Loucy (cell line): Measurements from ENCODE around the gene ANXA11.

Source experiments
- H2AFZ ChIP-seq: fragments of 200-600 bp; sonication (generic); 2 replicates; pipeline ENCODE4 v1.6.0; 2016; ENCODE audit warnings: antibody characterized with exemption, mild to moderate bottlenecking, low read length, moderate library complexity
- H3F3A ChIP-seq: fragments of 200-600 bp; 2 replicates; pipeline ENCODE4 v1.6.0; 2016; ENCODE audit warnings: antibody characterized with exemption, low read depth, mild to moderate bottlenecking
- H3K27me3 ChIP-seq: fragments of 200-600 bp; sonication (generic); 2 replicates; pipeline ENCODE4 v1.6.1; 2014; ENCODE audit warnings: low read length, mild to moderate bottlenecking; ENCODE audit not compliant: insufficient read depth, poor library complexity, severe bottlenecking
- H3K36me3 ChIP-seq: fragments of 200-600 bp; sonication (generic); 2 replicates; pipeline ENCODE4 v1.6.1; 2016; ENCODE audit warnings: low read length; ENCODE audit not compliant: insufficient read depth
- H3K4me1 ChIP-seq: fragments of 200-600 bp; sonication (generic); 2 replicates; pipeline ENCODE4 v1.5.1; 2014; ENCODE audit warnings: low read length, mild to moderate bottlenecking; ENCODE audit not compliant: insufficient read depth, poor library complexity, severe bottlenecking
- H3K4me2 ChIP-seq: fragments of 200-600 bp; sonication (generic); 2 replicates; pipeline ENCODE4 v1.6.0; 2014; ENCODE audit warnings: antibody characterized with exemption, low read length, low read depth, mild to moderate bottlenecking; ENCODE audit not compliant: poor library complexity, severe bottlenecking
- H3K4me3 ChIP-seq: fragments of 200-600 bp; sonication (generic); 2 replicates; pipeline ENCODE4 v1.5.1; 2014; ENCODE audit warnings: low read length, mild to moderate bottlenecking, mixed read lengths; ENCODE audit not compliant: poor library complexity, severe bottlenecking
- H3K79me2 ChIP-seq: fragments of 200-600 bp; sonication (generic); 2 replicates; pipeline ENCODE4 v1.6.1; 2014; ENCODE audit warnings: low read length; ENCODE audit not compliant: insufficient read depth
- H3K9ac ChIP-seq: fragments of 200-600 bp; sonication (generic); 2 replicates; pipeline ENCODE4 v1.6.0; 2014; ENCODE audit warnings: mild to moderate bottlenecking, low read depth, low read length, moderate library complexity; ENCODE audit not compliant: poor library complexity, severe bottlenecking
- H3K9me2 ChIP-seq: fragments of 200-600 bp; sonication (generic); replicated peaks from 2 replicates; pipeline ENCODE4 v1.6.1; 2016; ENCODE audit warnings: low read depth, low read length, mixed read lengths
- H3K9me3 ChIP-seq: fragments of 200-600 bp; sonication (generic); 2 replicates; pipeline ENCODE4 v1.6.1; 2014; ENCODE audit warnings: mild to moderate bottlenecking, antibody characterized with exemption, low read length, low read depth; ENCODE audit not compliant: insufficient read depth
- H4K20me1 ChIP-seq: fragments of 200-600 bp; sonication (generic); 2 replicates; pipeline ENCODE4 v1.6.0; 2014; ENCODE audit warnings: antibody characterized with exemption, low read length, mild to moderate bottlenecking; ENCODE audit not compliant: insufficient read depth, poor library complexity, severe bottlenecking
- CTCF ChIP-seq: fragments of 200-600 bp; sonication (generic); conservative IDR thresholded peaks from 2 replicates; pipeline ENCODE4 v1.5.1; 2014; ENCODE audit warnings: mild to moderate bottlenecking, antibody characterized with exemption, low read length
- EZH2phosphoT487 ChIP-seq: fragments of 200-600 bp; IDR thresholded peaks from 2 replicates; pipeline ENCODE4 v1.6.1; 2018; ENCODE audit warnings: antibody characterized with exemption, mild to moderate bottlenecking, moderate library complexity, borderline replicate concordance

The ANXA11 gene

GRCh38 chr10:80200687-80201086 is 4.7 kb downstream of the ANXA11 start:
- TF ChIP-seq EZH2phosphoT487 (no peak), CTCF (no peak)
- no peaks in the 10 kb centered on the region for H3K9me3 ChIP-seq
- H3K9ac ChIP-seq = no peak overlapping the region
- H3K79me2 ChIP-seq = peaks cover 96% of the 10 kb centered on the region
- H4K20me1 ChIP-seq = peaks cover 63% of the 10 kb centered on the region
- no peaks in the 10 kb centered on the region for H3K36me3 ChIP-seq
- H3K4me2 ChIP-seq = peak overlapping the region; percentile 89
- no peaks in the 10 kb centered on the region for H3K9me2 ChIP-seq
- no peak overlapping the region for H3K4me3 ChIP-seq
- H3K27me3 ChIP-seq = no peaks in the 10 kb centered on the region
- no peaks in the 10 kb centered on the region for H3F3A ChIP-seq
- H3K4me1 ChIP-seq = peaks cover 45% of the 10 kb centered on the region
- H2AFZ ChIP-seq = no peak overlapping the region

- Histone ChIP-seq H3K27me3 (no peaks in the 10 kb centered on the region), H3K36me3 (no peaks in the 10 kb centered on the region), H3K9me3 (no peaks in the 10 kb centered on the region), H3K9me2 (no peaks in the 10 kb centered on the region), H3K4me3 (no peak overlapping the region), H4K20me1 (peaks cover 64% of the 10 kb centered on the region), H3K4me1 (peaks cover 43% of the 10 kb centered on the region), H3K4me2 (peak overlapping the region; percentile 89), H3K9ac (no peak overlapping the region), H2AFZ (no peak overlapping the region), H3K79me2 (peaks cover 99% of the 10 kb centered on the region), H3F3A (no peaks in the 10 kb centered on the region)
- no peak for TF ChIP-seq CTCF
- no peak for TF ChIP-seq EZH2phosphoT487
Observed at GRCh38 chr10:80200259-80200658, 5.1 kb downstream of the ANXA11 start.

GRCh38 chr10:80199828-80200227 is 5.5 kb downstream of the ANXA11 start:
- H3K4me1 ChIP-seq = peaks cover 43% of the 10 kb centered on the region
- peak overlapping the region; percentile 89 for H3K4me2 ChIP-seq
- peaks cover 99% of the 10 kb centered on the region for H3K79me2 ChIP-seq
- no peak for TF ChIP-seq EZH2phosphoT487
- TF ChIP-seq CTCF = no peak
- H3K27me3 ChIP-seq = no peaks in the 10 kb centered on the region
- peaks cover 66% of the 10 kb centered on the region for H4K20me1 ChIP-seq
- H3K9ac ChIP-seq = no peak overlapping the region
- H3K4me3 ChIP-seq = no peak overlapping the region
- H3F3A ChIP-seq = no peaks in the 10 kb centered on the region
- no peaks in the 10 kb centered on the region for H3K36me3 ChIP-seq
- no peaks in the 10 kb centered on the region for H3K9me3 ChIP-seq
- no peak overlapping the region for H2AFZ ChIP-seq
- H3K9me2 ChIP-seq = no peaks in the 10 kb centered on the region
